HEK293T (cell line): ENCODE data around the gene NAV2.
"Not testable (repeated sequence)": the region's sequence is repeated elsewhere in the genome, so short reads cannot be mapped to it uniquely, and the experiment has no call there.

Experiments
- ARNT ChIP-seq: fragments of 450-650 bp; IDR thresholded peaks from 2 replicates; pipeline ENCODE4 v1.6.1; 2017; ENCODE audit warnings: mild to moderate bottlenecking
- BHLHE40 ChIP-seq: fragments of 450-650 bp; IDR thresholded peaks from 2 replicates; pipeline ENCODE4 v1.6.1; 2016; ENCODE audit warnings: mild to moderate bottlenecking, moderate library complexity, borderline replicate concordance
- CTBP1 ChIP-seq: fragments of 450-650 bp; IDR thresholded peaks from 2 replicates; pipeline ENCODE4 v1.6.1; 2016; ENCODE audit warnings: borderline replicate concordance
- ELF4 ChIP-seq: fragments of 450-650 bp; IDR thresholded peaks from 2 replicates; pipeline ENCODE4 v1.6.1; 2017; ENCODE audit warnings: antibody characterized with exemption
- FOXA1 ChIP-seq: fragments of 450-650 bp; IDR thresholded peaks from 2 replicates; pipeline ENCODE4 v1.6.1; 2016; ENCODE audit warnings: mild to moderate bottlenecking
- FOXK2 ChIP-seq: fragments of 450-650 bp; IDR thresholded peaks from 2 replicates; pipeline ENCODE4 v1.6.1; 2016; ENCODE audit warnings: mild to moderate bottlenecking
- FOXM1 ChIP-seq: fragments of 450-650 bp; IDR thresholded peaks from 2 replicates; pipeline ENCODE4 v1.6.1; 2017; ENCODE audit warnings: mild to moderate bottlenecking, borderline replicate concordance
- HDGF ChIP-seq: fragments of 450-650 bp; IDR thresholded peaks from 2 replicates; pipeline ENCODE4 v1.6.1; 2017; ENCODE audit warnings: antibody characterized with exemption, borderline replicate concordance
- SP1 ChIP-seq: fragments of 450-650 bp; IDR thresholded peaks from 2 replicates; pipeline ENCODE4 v1.6.1; 2017
- SUZ12 ChIP-seq: fragments of 450-650 bp; IDR thresholded peaks from 2 replicates; pipeline ENCODE4 v1.6.1; 2016; ENCODE audit warnings: mild to moderate bottlenecking
- TARDBP ChIP-seq: fragments of 450-650 bp; IDR thresholded peaks from 2 replicates; pipeline ENCODE4 v1.6.1; 2016
- ZNF384 ChIP-seq: fragments of 450-650 bp; IDR thresholded peaks from 2 replicates; pipeline ENCODE4 v1.6.1; 2016
- TF ChIP-seq, protein P1 (sequence below): fragments of 450-650 bp; IDR thresholded peaks from 2 replicates; pipeline ENCODE4 v1.6.1; 2016

DNA sequence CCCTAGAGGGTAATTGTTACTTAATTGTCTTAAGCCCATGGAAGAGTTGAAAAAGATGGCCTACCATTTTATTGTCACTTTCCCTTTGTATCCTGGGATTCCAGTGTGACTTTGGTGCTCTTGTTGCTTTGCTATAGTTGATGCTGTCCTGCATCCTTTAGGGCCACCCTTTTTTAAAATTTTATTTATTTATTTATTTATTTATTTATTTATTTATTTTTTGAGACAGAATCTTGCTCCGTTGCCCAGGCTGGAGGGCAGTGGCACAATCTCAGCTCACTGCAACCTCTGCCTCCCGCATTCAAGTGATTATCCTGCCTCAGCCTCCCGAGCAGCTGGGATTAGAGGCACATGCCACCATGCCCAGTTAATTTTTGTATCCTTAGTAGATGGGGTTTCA lies 247.8 kb downstream of the NAV2 start:
- not testable (repeated sequence) for TF ChIP-seq FOXA1, FOXM1, HDGF, BHLHE40, ZNF384, TARDBP, SP1, SUZ12, CTBP1, FOXK2, ARNT, ELF4
- TF ChIP-seq, protein P1, sequence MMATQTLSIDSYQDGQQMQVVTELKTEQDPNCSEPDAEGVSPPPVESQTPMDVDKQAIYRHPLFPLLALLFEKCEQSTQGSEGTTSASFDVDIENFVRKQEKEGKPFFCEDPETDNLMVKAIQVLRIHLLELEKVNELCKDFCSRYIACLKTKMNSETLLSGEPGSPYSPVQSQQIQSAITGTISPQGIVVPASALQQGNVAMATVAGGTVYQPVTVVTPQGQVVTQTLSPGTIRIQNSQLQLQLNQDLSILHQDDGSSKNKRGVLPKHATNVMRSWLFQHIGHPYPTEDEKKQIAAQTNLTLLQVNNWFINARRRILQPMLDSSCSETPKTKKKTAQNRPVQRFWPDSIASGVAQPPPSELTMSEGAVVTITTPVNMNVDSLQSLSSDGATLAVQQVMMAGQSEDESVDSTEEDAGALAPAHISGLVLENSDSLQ: not testable (repeated sequence)
